Measurements from ENCODE around the gene MRPL32.

MRPL32 gene

DNA sequence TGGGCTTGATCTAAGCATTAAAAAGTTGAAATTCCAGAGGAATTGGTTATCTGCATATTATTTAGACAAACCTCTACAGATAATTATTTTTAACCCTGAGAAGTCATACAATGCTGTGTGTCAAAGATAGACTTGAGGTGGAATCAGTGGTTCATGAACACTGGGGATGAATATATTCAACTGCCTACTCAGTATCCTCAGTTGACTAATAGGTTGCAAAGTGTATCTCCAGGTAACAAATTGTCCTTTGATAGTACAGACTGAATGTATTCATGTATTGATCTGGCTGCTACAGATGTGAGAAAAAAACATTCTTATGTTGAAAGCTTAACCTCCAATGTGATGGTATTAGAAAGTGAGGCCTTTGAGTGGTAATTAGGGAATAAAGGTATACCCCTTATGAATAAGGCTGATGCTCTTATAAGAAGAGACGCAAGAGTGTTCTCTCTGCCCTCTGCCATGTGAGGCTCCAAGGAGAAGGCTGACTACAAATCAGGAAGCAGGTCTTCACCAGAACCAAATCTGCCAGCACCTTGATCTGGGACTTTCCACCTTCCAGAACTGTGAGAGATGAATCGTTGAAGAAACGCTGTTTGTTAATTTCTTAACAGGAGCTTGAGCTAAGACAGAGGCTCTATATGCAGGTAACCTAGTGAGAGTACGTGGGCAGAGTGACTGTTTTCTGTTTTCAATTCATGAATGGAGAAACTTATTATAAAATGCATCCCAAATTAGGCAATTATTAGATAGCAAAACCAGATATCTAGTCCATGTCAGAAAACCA, 7.5 kb downstream of the MRPL32 start:
- peaks cover 20 to 45% of the 10 kb centered on the region in 2 donors for H3K36me3 Mint-ChIP-seq
- H3K27ac Mint-ChIP-seq = peak overlapping the region; percentile 22
- no peak for DNase-seq
- ATAC-seq (replicated peaks) = no peak
- H3K9me3 Mint-ChIP-seq = no peaks in the 10 kb centered on the region
- no peak overlapping the region for H3K4me3 Mint-ChIP-seq
- H3K4me1 Mint-ChIP-seq = peaks cover 5 to 9% of the 10 kb centered on the region in 2 donors
- no peaks in the 10 kb centered on the region for H3K27me3 Mint-ChIP-seq

DNA sequence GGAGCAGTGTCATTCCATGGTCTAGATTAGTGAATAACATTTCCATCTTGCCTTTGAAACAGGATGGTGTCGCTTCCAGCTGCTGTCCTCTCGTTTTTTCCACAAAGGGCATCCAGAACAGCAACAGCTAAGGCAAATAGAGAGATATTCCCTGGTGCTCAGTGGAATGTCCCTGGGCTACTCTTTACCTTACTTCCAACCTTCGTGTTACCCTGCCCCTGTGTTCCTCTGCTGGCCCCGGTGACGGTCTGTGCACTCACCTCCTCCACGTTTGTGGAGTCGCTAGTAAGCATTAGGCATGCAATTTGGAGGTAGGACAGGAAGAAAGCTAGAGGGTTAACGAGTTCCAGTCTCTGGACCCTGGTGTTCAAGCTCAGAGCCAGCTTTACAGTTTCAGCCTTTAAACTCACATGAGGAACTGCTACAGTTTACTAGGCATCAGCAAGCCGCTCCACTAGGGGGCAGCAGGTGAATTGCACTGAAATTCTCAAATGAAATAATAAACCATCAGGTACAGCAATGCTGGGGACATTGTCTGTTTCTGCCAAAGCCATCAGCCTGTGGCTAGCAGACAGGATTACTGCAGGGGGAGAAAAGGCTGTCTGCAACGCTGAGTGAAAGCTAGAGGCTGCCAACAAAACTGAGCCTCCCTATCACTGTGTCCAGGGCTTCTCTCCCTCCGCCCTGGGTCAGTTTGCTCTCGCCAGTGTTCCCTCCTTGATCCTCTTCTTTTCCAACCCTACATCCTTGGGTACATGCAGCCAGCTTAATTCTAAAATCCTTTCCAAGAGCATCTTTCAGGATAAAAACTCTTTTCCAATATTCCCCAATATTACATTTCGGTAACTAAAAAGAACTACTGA, 9.0 kb downstream of the MRPL32 start:
- H3K4me1 Mint-ChIP-seq = peaks cover 6 to 13% of the 10 kb centered on the region in 2 donors

DNA sequence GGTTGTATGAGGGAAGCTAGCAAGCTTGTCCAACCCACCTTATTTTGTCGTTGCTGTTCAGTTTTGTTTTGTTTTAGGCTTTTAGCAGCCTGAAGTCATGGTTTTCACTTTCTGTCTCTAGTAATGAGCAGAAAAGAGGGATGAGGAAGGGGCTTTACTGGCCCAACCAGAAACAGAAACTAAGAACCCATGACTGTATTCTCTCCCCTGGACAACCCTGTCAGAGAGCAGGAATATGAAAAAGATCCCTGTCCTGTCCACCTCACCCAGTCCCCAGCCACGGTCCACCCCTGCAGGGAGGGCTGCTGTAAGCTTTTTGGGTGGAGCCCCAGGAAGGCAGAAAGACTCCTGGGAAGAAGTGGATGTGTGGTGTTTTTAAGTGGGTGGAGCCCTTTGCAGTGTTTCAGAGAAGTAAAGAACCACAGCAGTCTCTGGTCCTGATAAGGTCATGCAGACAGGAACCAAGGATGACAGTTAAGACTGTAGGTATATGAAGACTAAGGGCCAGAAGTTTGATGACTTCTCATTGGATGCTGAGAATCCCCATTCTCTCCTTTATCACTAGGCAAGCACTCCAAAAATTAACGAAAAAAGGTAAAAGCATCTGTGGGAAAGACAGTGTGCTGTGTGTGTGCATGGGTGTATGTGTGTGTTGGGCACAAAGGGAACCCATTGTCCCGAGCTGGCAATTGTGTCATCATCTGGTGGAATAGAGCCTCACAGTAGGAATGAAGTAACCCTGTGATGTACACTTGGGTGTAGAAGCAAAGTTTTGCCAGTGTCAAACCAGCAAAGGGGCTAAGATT, 13.8 kb downstream of the MRPL32 start:
- peaks cover 0 to 2% of the 10 kb centered on the region in 2 donors for H3K9me3 Mint-ChIP-seq
- peaks cover 4 to 5% of the 10 kb centered on the region in 2 donors for H3K27me3 Mint-ChIP-seq
- peaks cover 3 to 18% of the 10 kb centered on the region in 2 donors for H3K36me3 Mint-ChIP-seq
- DNase-seq = no peak
- peak; percentile 77 to 79 for ATAC-seq (replicated peaks)
- H3K4me1 Mint-ChIP-seq = peaks cover 3 to 10% of the 10 kb centered on the region in 2 donors
- peak overlapping the region; percentile 17 for H3K27ac Mint-ChIP-seq
- peak overlapping the region; percentile 59 to 68 for H3K4me3 Mint-ChIP-seq

More for the DNA sequence above, 9.0 kb downstream of the MRPL32 start:
- DNase-seq (peak; percentile 43), ATAC-seq (replicated peaks) (peak; percentile 76 to 77)
- peaks cover 14 to 38% of the 10 kb centered on the region in 2 donors for H3K36me3 Mint-ChIP-seq
- no peaks in the 10 kb centered on the region for H3K9me3 Mint-ChIP-seq
- H3K4me3 Mint-ChIP-seq = no peak overlapping the region
- no peaks in the 10 kb centered on the region for H3K27me3 Mint-ChIP-seq
- H3K27ac Mint-ChIP-seq = no peak overlapping the region

DNA sequence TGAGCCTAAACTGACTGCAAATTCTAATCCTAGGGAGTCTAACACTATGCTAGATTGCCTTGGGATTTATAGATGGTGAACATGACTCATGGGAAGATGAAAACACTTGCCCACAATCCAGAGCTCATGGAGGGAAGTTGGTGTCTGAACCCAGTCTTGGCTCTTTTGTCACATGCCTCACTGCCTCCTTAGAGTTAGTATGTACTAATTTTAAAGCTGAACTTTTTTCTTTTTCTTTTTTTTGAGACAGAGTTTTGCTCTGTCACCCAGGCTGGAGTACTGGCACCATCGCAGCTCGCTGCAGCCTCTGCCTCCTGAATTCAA, 14.4 kb downstream of the MRPL32 start:
- peaks cover 3 to 16% of the 10 kb centered on the region in 2 donors for H3K36me3 Mint-ChIP-seq
- H3K4me3 Mint-ChIP-seq = no peak overlapping the region
- peaks cover 3 to 10% of the 10 kb centered on the region in 2 donors for H3K4me1 Mint-ChIP-seq
- no peak for ATAC-seq (replicated peaks)
- H3K27me3 Mint-ChIP-seq = peaks cover 4 to 5% of the 10 kb centered on the region in 2 donors
- H3K27ac Mint-ChIP-seq = no peak overlapping the region
- no peak for DNase-seq
- H3K9me3 Mint-ChIP-seq = peaks cover 0 to 2% of the 10 kb centered on the region in 2 donors

DNA sequence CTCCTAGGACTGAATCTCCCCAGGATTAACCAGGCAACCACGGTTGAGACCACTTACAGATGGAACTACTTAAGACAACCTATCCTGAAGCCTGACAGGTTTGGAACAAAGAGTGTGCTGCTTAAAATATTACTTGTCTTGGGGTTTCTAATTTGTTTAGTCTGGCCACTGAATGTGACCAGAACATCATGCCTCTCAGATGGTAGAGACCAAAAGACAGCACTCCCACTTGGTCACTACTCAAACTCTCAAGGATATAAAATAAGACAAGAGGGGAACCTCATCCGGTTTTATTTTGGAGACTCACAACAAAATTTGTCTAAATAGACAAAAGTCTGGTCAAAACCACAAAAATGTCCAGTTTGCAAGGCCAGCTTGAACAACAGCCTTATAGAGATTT, 15.3 kb downstream of the MRPL32 start:
- DNase-seq = no peak
- no peak for ATAC-seq (replicated peaks)
- Mint-ChIP-seq H3K4me3 (no peak overlapping the region), H3K4me1 (peaks cover 3 to 10% of the 10 kb centered on the region in 2 donors), H3K9me3 (peaks cover 0 to 2% of the 10 kb centered on the region in 2 donors), H3K27me3 (peaks cover 4 to 5% of the 10 kb centered on the region in 2 donors), H3K27ac (no peak overlapping the region), H3K36me3 (peaks cover 3 to 12% of the 10 kb centered on the region in 2 donors)

DNA sequence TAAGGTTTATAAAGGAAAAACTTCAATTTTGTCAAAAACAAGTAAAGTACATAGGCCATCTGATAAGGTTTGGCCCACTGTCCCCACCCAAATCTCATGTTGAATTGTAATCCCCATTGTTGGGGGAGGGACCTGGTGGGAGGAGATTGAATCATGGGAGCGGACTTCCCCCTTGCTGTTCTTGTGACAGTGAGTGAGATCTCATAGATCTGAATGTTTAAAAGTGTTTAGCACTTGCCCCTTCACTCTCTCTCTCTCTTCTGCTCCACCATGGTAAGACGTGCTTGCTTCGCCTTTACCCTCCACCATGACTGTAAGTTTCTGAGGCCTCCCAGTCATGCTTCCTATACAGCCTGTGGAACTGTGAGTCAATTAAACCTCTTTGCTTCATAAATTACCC, 18.2 kb downstream of the MRPL32 start:
- Mint-ChIP-seq H3K36me3 (peaks cover 0 to 6% of the 10 kb centered on the region in 2 donors), H3K4me1 (peaks cover 3 to 10% of the 10 kb centered on the region in 2 donors), H3K27me3 (peaks cover 4 to 5% of the 10 kb centered on the region in 2 donors), H3K4me3 (no peak overlapping the region), H3K27ac (no peak overlapping the region), H3K9me3 (peaks cover 3 to 4% of the 10 kb centered on the region in 2 donors)
- DNase-seq (no peak), ATAC-seq (replicated peaks) (no peak)

DNA sequence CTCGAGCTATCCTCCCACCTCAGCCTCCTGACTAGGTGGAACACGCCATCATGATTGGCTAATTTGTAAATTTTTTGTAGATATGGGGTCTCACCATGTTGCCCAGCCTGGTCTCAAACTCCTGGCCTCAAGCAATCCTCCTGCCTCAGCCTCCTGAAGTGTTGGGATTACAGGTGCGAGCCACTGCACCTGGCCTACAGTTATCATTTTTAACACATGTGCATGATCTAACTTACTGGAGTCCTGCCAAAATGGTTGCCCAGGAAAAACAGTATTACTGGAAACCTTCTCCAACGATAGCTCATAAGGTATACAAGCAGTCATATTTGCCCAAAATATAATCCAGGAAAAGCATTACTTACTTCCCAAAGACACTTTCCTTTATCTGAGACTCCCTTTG, 20.2 kb downstream of the MRPL32 start:
- H3K27me3 Mint-ChIP-seq = peaks cover 5 to 6% of the 10 kb centered on the region in 2 donors
- H3K4me1 Mint-ChIP-seq = peaks cover 0 to 1% of the 10 kb centered on the region in 2 donors
- ATAC-seq (replicated peaks) (no peak), DNase-seq (no peak)
- H3K27ac Mint-ChIP-seq = no peak overlapping the region
- H3K36me3 Mint-ChIP-seq = peaks cover 0 to 10% of the 10 kb centered on the region in 2 donors
- no peak overlapping the region for H3K4me3 Mint-ChIP-seq
- H3K9me3 Mint-ChIP-seq = peaks cover 6% of the 10 kb centered on the region in 2 donors

DNA sequence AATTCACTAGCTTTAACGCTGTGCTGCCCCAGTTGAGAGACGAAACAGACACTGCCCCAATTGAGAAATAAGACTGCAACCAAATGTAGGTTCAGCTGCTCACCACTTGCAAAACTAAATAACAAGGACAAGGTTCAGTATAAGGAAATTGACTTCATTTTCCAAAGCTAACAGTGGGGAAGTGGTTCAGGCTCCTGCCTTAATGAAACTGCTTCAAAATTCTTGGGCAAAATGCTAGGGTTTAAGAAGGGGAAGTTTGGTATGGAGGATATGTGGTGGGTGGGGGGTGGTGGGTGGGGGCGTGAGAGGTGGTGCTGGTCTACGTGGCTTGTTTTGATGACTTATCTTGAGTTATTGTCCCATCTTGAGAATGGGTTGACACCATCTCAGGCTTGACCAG, 21.8 kb downstream of the MRPL32 start:
- no peak for ATAC-seq (replicated peaks)
- no peak for DNase-seq
- peaks cover 0 to 10% of the 10 kb centered on the region in 2 donors for H3K36me3 Mint-ChIP-seq
- peaks cover 5 to 7% of the 10 kb centered on the region in 2 donors for H3K27me3 Mint-ChIP-seq
- peaks cover 7% of the 10 kb centered on the region in 2 donors for H3K9me3 Mint-ChIP-seq
- H3K27ac Mint-ChIP-seq = no peak overlapping the region
- peaks cover 0 to 1% of the 10 kb centered on the region in 2 donors for H3K4me1 Mint-ChIP-seq
- no peak overlapping the region for H3K4me3 Mint-ChIP-seq

DNA sequence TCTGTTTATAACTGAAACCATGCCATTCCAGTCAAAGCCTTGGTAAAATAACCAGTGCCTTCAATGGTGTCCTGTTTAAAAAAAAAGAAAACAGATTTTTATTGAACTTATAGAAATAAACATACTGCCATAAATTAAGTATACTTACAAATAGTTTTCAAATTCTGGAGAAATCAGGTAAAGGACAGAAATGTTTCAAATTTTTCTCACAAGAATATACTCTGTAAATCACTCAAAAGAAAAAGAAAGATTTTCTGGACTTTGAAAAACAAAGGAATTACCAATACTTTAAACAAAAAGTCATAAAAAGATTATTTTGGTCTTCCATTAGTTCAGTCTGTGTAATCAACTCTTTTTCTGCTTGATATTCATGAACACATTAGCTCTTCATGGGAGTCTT, 23.9 kb downstream of the MRPL32 start:
- DNase-seq (no peak), ATAC-seq (replicated peaks) (no peak)
- peaks cover 0 to 7% of the 10 kb centered on the region in 2 donors for H3K36me3 Mint-ChIP-seq
- H3K4me1 Mint-ChIP-seq = peaks cover 0 to 7% of the 10 kb centered on the region in 2 donors
- no peak overlapping the region for H3K27ac Mint-ChIP-seq
- H3K27me3 Mint-ChIP-seq = peaks cover 9 to 11% of the 10 kb centered on the region in 2 donors
- H3K4me3 Mint-ChIP-seq = no peak overlapping the region
- peaks cover 6 to 7% of the 10 kb centered on the region in 2 donors for H3K9me3 Mint-ChIP-seq

DNA sequence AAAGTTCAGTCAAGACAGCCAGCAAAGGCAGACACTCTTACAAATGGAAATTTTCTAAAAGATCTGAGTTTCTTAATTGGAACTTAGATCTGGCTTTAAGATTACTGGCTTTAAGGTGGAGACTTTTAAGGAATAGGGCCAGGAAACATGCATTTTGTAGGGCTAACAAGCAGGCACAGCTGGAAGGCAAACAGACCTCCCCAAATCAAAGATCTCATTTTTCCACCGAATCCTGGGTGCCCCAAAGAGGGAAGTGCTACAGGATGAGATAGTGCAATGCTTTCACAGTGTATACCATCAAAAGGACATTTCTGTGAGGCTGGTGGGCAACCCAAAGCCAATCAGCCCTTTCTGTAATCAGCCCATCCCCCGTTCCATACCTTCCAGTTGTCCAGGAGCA, 27.4 kb downstream of the MRPL32 start:
- DNase-seq (no peak), ATAC-seq (replicated peaks) (no peak)
- no peak overlapping the region for H3K4me3 Mint-ChIP-seq
- H3K36me3 Mint-ChIP-seq = peaks cover 0 to 7% of the 10 kb centered on the region in 2 donors
- peaks cover 0 to 7% of the 10 kb centered on the region in 2 donors for H3K4me1 Mint-ChIP-seq
- H3K27me3 Mint-ChIP-seq = peaks cover 12 to 15% of the 10 kb centered on the region in 2 donors
- H3K27ac Mint-ChIP-seq = no peak overlapping the region
- H3K9me3 Mint-ChIP-seq = peaks cover 6 to 7% of the 10 kb centered on the region in 2 donors

DNA sequence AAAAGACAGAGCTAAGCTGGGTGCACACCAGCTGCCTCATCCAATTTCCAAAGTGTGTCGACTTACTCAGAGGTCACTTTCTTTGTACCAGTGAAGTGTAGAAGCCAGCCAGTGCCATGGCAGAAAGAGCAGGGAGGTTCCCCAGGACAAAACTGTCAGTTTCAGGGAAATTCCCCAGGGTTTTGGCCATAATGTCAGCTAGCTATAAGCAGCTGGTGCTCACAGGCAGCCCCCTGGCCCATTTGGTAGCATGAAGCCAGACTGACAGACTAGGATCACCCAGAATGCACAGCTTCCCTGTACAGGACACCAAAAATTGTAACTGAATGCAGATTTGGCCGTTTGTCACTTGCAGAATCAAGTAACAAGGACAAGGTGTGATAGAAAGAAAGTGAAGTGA, 28.6 kb downstream of the MRPL32 start:
- H3K4me3 Mint-ChIP-seq = no peak overlapping the region
- H3K4me1 Mint-ChIP-seq = peaks cover 0 to 7% of the 10 kb centered on the region in 2 donors
- H3K36me3 Mint-ChIP-seq = peaks cover 0 to 4% of the 10 kb centered on the region in 2 donors
- no peak overlapping the region for H3K27ac Mint-ChIP-seq
- peaks cover 16 to 27% of the 10 kb centered on the region in 2 donors for H3K27me3 Mint-ChIP-seq
- DNase-seq (no peak), ATAC-seq (replicated peaks) (peak in 1 of 2 donors; percentile 51)
- peaks cover 3% of the 10 kb centered on the region in 2 donors for H3K9me3 Mint-ChIP-seq

DNA sequence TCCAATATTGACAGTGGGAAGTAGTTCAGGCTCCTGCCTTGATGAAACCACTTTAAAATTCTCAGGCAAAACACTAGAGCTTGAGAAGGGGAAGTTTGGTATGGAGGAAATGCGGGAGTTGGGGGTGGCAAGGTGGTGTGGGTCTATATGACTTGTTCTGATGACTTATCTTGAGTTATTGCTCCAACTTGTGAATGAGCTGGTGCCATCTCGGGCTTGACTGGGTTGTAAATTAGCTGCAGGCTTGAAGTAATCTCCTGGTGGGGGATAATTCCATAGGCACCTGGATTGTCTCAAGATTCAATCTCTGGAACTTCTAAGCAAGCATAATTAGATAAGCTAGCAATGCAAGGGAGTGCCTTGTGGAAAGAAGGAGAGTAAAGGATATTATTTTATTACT, 29.0 kb downstream of the MRPL32 start:
- Mint-ChIP-seq H3K4me1 (peaks cover 0 to 7% of the 10 kb centered on the region in 2 donors), H3K27ac (no peak overlapping the region), H3K4me3 (no peak overlapping the region), H3K9me3 (peaks cover 3% of the 10 kb centered on the region in 2 donors), H3K27me3 (peaks cover 16 to 27% of the 10 kb centered on the region in 2 donors), H3K36me3 (peaks cover 0 to 4% of the 10 kb centered on the region in 2 donors)
- ATAC-seq (replicated peaks) (no peak), DNase-seq (no peak)

DNA sequence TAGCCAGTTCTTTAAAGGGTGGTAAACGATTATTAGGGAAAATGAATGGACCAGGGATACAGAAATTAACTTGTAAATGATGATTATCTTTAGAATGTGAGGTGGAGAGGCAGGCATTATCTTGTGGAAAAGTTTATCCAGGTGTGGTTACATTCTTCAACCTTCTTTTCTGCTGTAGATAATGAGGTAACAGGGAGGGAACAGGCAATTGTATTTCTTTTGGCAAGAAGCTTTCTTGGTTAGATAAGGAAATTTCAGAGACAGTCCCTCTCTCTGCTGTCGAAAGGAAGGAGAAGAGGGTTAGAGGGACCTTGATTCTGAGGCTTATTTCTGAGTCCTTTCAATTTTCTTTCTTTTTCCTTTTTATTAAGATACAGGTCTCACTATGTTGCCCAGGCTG, 32.1 kb downstream of the MRPL32 start:
- H3K36me3 Mint-ChIP-seq = no peaks in the 10 kb centered on the region
- no peaks in the 10 kb centered on the region for H3K9me3 Mint-ChIP-seq
- peaks cover 0 to 7% of the 10 kb centered on the region in 2 donors for H3K4me1 Mint-ChIP-seq
- H3K27me3 Mint-ChIP-seq = peaks cover 30 to 48% of the 10 kb centered on the region in 2 donors
- H3K4me3 Mint-ChIP-seq = no peak overlapping the region
- ATAC-seq (replicated peaks) (no peak), DNase-seq (no peak)
- H3K27ac Mint-ChIP-seq = no peak overlapping the region
